Measurements from ENCODE around the gene ADH1A.
"Not testable (repeated sequence)": the region's sequence is repeated elsewhere in the genome, so short reads cannot be mapped to it uniquely, and the experiment has no call there.

The ADH1A gene

GRCh38 chr4:99290848-99291786 lies at the start of gene ADH1A:
Gene ADH1A, minus strand, starts transcription at chr4:99290985. Its CDS starts 71 bp downstream, at chr4:99290914.
- no peak for DNase-seq

GRCh38 chr4:99339172-99339571 lies 48.4 kb upstream of the ADH1A start:
- DNase-seq = no peak

GRCh38 chr4:99336553-99336952 lies 45.8 kb upstream of the ADH1A start:
- no peak for DNase-seq

GRCh38 chr4:99334880-99335279 lies 44.1 kb upstream of the ADH1A start:
- DNase-seq = no peak

- no peak for DNase-seq
Measured at GRCh38 chr4:99330648-99331047, 39.9 kb upstream of the ADH1A start.

GRCh38 chr4:99329876-99330275 lies 39.1 kb upstream of the ADH1A start:
- no peak for DNase-seq

- no peak for DNase-seq
Measured at GRCh38 chr4:99324979-99325378, 34.2 kb upstream of the ADH1A start.

GRCh38 chr4:99324361-99324760 lies 33.6 kb upstream of the ADH1A start:
- DNase-seq = no peak

- no peak for DNase-seq
Measured at GRCh38 chr4:99323756-99324155, 33.0 kb upstream of the ADH1A start.

- no peak for DNase-seq
Measured at GRCh38 chr4:99321241-99322191, 30.7 kb upstream of the ADH1A start, which contains the start of gene ADH1B. Gene ADH1B, minus strand, starts transcription at chr4:99321401. Its CDS starts 70 bp downstream, at chr4:99321331.

- not testable (repeated sequence) for DNase-seq
Measured at GRCh38 chr4:99317811-99318210, 27.0 kb upstream of the ADH1A start.

- no peak for DNase-seq
Measured at GRCh38 chr4:99317354-99317753, 26.6 kb upstream of the ADH1A start.

- DNase-seq = no peak
Measured at GRCh38 chr4:99315839-99316238, 25.1 kb upstream of the ADH1A start.

GRCh38 chr4:99314211-99314610 lies 23.4 kb upstream of the ADH1A start:
- DNase-seq = no peak

GRCh38 chr4:99310389-99310788 lies 19.6 kb upstream of the ADH1A start:
- DNase-seq = no peak

GRCh38 chr4:99305638-99306400 lies 15.0 kb upstream of the ADH1A start:
- no peak for DNase-seq

GRCh38 chr4:99301376-99302164 lies 10.8 kb upstream of the ADH1A start:
- no peak for DNase-seq

GRCh38 chr4:99300934-99301333 lies 10.1 kb upstream of the ADH1A start:
- no peak for DNase-seq

- no peak for DNase-seq
Measured at GRCh38 chr4:99293357-99293756, 2.6 kb upstream of the ADH1A start.

GRCh38 chr4:99285387-99285786 lies 5.4 kb downstream of the ADH1A start:
- DNase-seq = no peak

GRCh38 chr4:99282731-99283130 lies 8.1 kb downstream of the ADH1A start:
- DNase-seq = no peak

GRCh38 chr4:99281261-99281660 lies 9.5 kb downstream of the ADH1A start:
- DNase-seq = no peak

Data from NCI-H1436 treated with DMSO at 0.1 percent for 48 hours (cell line).